ENCODE measurements around the gene MRC1.

Gene MRC1

DNA sequence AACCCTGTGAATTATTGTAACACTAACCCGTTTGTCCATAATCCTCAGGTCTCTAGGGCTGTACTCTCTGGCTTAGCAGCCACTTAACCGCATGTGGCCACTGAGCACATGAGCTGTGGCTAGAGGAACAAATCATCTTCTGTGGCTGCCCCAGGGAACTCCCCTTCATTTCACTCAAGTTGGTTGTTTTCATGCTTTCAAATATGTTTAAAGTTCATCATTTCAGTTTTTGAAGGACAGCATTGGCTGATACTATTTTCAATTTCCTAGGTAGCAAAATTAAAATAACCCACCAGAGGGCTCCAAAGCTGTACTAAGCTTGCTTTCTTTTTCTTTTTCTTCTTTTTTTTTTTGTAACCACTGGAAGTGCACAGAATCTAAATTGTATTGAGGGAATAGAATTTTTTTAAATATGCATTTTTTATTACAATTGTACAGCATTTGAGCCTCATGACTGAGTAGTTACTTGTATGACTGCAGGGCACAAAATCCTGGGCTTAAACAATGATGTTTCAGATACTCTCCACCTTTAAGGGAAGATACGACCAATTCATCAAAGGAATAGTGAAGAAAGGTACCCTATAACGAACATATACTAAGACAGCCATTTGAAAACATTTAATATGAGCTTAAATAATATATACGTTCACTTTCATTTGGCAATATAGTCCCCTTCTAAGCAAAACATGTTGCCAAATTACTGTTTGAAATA, 38.6 kb downstream of the MRC1 start:
- DNase-seq (ENCODE audit: low read depth): no peak

DNA sequence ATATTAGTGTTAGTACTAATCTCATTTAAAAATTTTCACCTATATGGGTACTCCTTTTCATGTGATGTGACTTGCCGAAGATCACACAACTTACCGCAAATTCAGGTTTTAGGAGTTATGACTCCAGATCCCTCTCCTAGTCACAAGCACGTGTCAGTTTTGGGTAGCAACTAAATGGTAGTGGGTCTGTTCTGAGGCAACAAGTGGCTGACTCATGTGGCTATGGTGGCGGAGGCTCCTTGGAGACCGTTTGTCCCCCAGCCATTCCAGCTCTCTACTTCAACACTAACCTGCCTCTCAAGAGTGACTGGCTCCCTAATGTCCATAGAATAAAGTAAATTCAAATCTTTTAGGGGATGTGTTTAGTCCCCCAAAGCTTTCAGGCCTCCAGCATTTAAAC, 39.5 kb downstream of the MRC1 start:
- DNase-seq (ENCODE audit: low read depth): no peak

- no peak for DNase-seq (ENCODE audit: low read depth)
These were observed 41.4 kb downstream of the MRC1 start for GRCh38 chr10:17850501-17850900.

GRCh38 chr10:17851611-17852010, 42.5 kb downstream of the MRC1 start:
- no peak for DNase-seq (ENCODE audit: low read depth)

- DNase-seq (ENCODE audit: low read depth): no peak
These were observed 45.0 kb downstream of the MRC1 start for GRCh38 chr10:17854044-17854652.

DNA sequence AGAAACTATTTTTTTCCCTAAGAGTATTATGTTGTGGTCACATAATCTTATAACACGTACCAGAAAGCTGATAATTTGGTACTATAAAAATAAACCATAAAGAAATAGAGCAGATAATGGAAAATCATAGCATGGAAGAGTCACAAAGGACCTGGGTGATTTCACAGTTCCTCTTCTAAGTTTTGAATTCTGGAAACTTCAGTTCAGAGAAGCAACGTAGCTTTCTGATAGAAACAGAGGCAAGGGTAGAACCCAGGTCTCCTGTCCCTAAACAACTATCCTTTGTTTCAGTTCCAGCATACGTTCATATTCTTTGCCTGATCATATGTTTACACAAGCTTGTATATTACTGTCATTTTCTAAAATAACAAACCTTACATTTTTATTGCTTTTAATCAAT, 47.9 kb downstream of the MRC1 start:
- no peak for DNase-seq (ENCODE audit: low read depth)

- no peak for DNase-seq (ENCODE audit: low read depth)
These were observed 50.5 kb downstream of the MRC1 start for GRCh38 chr10:17859492-17860156.

DNA sequence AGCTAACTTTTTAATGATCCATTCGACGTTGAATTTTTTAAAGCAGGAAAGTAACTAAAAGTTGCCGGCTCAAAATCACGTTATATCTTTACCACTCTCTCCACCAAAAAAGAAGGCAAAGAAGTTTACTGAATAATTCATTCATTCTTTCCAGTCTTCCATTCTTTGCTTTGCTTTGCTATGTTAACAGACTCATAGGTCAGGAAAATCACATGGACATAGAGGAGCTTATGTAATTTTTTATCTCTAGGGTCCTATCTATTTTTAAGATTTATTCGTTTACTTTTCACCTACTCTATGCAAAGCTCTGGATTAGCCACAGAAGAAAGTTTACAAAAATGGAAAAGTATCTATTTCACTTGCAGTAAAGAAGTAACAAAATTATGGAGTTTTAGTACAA, 52.6 kb downstream of the MRC1 start:
- DNase-seq (ENCODE audit: low read depth): no peak

GRCh38 chr10:17865351-17865750, 56.2 kb downstream of the MRC1 start:
- no peak for DNase-seq (ENCODE audit: low read depth)

DNA sequence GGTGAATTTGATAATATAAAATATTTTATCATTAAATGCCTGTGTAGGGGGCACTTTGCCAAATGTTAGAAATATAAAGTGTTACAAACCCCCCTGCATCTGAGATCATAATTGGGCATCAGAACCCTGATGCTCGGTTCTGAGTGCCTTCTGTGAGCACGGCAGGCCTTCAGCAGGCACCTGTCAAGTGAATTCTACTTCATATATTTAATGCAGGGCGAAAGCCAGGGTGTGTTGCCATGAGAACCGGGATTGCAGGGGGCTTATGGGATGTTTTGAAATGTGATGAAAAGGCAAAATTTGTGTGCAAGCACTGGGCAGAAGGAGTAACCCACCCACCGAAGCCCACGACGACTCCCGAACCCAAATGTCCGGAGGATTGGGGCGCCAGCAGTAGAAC, 57.2 kb downstream of the MRC1 start:
- no peak for DNase-seq (ENCODE audit: low read depth)

DNA sequence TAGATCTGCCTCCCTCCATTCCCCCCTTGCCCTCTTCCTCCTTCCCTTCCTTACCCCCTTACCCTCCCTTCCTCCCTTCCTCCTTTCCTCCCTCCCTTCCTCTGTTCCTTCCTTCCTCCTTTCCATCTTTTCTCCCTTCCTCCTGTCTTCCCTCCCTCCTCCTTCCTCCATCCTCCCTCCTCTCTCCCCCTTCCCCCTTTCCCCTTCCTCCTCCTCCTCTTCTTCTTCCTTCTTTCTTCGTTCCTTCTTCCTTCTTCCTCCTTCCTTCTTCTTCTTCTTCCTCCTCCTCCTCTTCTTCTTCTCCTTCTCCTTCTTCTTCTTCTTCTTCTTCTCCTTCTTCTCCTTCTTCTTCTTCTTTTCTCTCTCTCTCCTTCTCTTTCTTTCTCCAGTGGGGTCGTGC, 57.9 kb downstream of the MRC1 start:
- DNase-seq (ENCODE audit: low read depth): no peak

GRCh38 chr10:17871036-17871435, 61.9 kb downstream of the MRC1 start:
- no peak for DNase-seq (ENCODE audit: low read depth)

GRCh38 chr10:17872191-17873091, 63.3 kb downstream of the MRC1 start:
- no peak for DNase-seq (ENCODE audit: low read depth)

DNA sequence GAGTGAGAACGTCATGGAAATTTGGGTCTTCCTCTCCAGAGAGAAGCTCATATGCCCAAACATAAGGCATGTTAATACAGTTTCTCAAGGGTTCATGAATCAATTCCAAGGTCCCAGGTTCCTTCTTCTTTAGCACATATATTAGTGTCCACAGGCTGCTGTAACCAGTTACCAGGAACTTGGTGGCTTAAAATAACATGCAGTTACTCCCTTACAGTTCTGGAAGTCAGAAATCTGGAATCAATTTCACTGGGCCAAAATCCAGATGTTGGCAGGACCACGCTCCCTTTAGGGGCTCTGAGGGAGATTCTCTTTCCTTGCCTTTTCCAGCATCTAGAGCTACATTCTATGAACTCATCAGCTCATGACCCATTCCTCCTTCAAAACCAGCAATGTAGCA, 64.8 kb downstream of the MRC1 start:
- no peak for DNase-seq (ENCODE audit: low read depth)

DNA sequence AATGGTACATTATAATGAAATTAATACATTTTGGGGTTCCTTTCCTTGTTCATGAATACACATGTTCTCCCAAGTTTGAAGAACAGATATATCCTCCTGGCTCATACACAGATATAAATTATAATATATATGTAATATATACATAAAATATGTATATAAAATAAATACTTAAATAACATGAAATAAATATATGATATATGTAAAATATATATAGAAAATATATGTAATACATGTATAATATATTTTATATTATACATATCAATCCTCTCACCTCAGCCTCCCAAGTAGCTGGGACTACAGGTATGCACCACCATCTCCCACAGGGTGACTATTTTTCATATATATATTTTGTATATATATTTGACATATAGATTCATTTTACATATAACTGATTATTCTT, 68.0 kb downstream of the MRC1 start:
- DNase-seq (ENCODE audit: low read depth): no peak

- DNase-seq (ENCODE audit: low read depth): no peak
These were observed 69.7 kb downstream of the MRC1 start for GRCh38 chr10:17878896-17879295.

DNA sequence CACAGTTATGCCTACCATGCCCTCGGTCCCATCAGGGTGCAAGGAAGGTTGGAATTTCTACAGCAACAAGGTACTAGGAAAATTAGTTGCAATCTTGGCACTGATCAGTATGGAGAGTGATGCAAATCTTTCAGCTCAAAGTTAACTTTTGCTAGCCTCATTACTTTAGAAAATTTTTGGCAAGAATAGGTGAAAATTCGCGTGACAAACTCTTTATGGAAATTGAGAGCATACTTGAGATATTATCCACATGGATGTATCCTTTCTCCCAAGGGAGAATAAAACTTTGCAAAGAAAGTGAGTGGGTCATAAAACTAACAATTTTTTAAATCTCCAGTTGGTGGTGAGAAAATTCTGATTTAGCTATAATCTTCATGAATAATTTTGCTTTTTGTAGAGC, 71.5 kb downstream of the MRC1 start:
- DNase-seq (ENCODE audit: low read depth): no peak

DNA sequence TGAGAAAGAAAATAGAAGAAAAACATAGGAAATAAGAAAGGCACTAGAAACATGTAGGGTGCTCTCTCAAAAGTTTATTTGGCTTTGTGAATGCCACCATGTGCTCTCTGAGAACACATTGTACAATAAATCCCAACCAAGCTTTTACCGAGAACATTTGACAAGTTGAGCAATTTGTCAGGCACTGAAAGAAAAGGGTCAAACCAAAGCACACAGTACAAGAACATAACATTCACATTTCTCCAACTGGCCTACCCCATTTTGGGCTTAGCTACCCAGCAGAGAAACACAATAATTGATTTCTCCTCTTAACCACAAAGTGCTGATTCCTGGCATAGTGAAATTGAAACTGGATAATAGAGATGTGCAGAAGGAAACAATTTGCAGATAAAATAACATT, 73.4 kb downstream of the MRC1 start:
- no peak for DNase-seq (ENCODE audit: low read depth)

- DNase-seq (ENCODE audit: low read depth): no peak
These were observed 74.5 kb downstream of the MRC1 start for GRCh38 chr10:17883621-17884020.

GRCh38 chr10:17888189-17888588, 79.0 kb downstream of the MRC1 start:
- DNase-seq (ENCODE audit: low read depth): no peak

DNA sequence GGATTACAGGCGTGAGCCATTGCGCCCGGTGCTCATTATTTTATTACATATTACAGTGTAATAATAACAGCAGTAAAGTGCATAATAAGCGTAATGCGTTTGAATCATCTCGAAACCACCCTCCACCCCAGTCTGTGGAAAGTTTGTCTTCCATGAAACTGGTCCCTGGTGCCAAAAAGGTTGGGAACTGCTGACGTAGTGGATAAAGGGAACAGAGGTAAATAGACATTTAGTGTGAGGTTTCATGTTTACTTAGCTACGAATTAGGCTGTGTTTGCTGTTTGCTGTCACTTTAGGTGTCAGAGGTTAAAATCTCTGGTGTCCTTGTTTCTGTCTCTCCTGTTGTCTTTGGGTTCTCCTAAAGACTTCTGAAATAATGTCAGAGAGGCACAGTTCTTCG, 82.3 kb downstream of the MRC1 start:
- DNase-seq (ENCODE audit: low read depth): no peak

GRCh38 chr10:17904564-17904963, 95.4 kb downstream of the MRC1 start:
- DNase-seq (ENCODE audit: low read depth): no peak

DNA sequence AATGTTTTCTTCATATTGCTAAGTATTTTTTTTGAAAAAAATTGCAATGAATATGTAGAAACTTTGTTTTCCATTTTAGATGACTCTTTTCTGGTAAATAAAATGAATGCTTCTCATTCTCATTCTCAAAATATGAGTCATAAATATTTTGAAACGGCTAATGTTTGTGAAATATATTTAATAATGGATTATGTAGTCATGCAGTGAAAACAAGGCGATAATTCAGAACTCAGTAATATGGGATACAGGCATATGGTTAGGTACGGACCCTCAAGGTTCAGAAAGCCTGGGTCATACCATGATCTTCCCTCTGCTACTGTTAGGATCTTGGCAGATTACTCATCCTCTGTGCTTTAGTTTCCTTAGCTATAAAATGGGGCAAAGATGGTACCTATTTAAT, 96.3 kb downstream of the MRC1 start:
- DNase-seq (ENCODE audit: low read depth): no peak

Data from T-helper 22 cell (primary cell).